Activated CD8-positive, alpha-beta T cell treated with anti-CD3 and anti-CD28 coated beads for 36 hours (primary cell): ENCODE data around the gene CEACAM8. TPM values are rescaled to one million over a fixed set of nuclear protein-coding genes. Genes with fewer than 3 reads are reported as not detected.
"Not testable (repeated sequence)": the region's sequence is repeated elsewhere in the genome, so short reads cannot be mapped to it uniquely, and the experiment has no call there.

Experiments used
- ATAC-seq: fragments of 200-7000 bp; cut with Tn5 transposase; one replicate; pipeline ENCODE4 v1.10.0; 2021; ENCODE audit warnings: mild to moderate bottlenecking, moderate library complexity
- CTCF ChIA-PET: fragments of 350-600 bp; sonication (Branson Sonifier 250); formaldehyde crosslinking; loops from one replicate; lab custom pipeline; 2021; ENCODE audit warnings: antibody characterized with exemption; lab: Charles Lee
- POLR2A ChIA-PET: fragments of 350-600 bp; sonication (Branson Sonifier 250); formaldehyde crosslinking; loops from one replicate; lab custom pipeline; 2021; ENCODE audit warnings: antibody characterized with exemption; lab: Charles Lee
- DNase-seq: peaks from one replicate; pipeline ENCODE4 v3.0.0-alpha.2; 2020
- H3K27ac Mint-ChIP-seq: one replicate; pipeline ENCODE4 v1.8.0; 2021; ENCODE audit warnings: mild to moderate bottlenecking, mixed read lengths
- H3K27me3 Mint-ChIP-seq: one replicate; pipeline ENCODE4 v1.8.0; 2021; ENCODE audit warnings: mixed read lengths
- H3K36me3 Mint-ChIP-seq: one replicate; pipeline ENCODE4 v1.8.0; 2021; ENCODE audit warnings: low read depth, mixed read lengths
- H3K4me1 Mint-ChIP-seq: one replicate; pipeline ENCODE4 v1.8.0; 2021; ENCODE audit warnings: low read depth, mixed read lengths
- H3K4me3 Mint-ChIP-seq: one replicate; pipeline ENCODE4 v1.8.0; 2021; ENCODE audit warnings: mild to moderate bottlenecking, moderate library complexity, mixed read lengths
- H3K9me3 Mint-ChIP-seq: one replicate; pipeline ENCODE4 v1.8.0; 2021; ENCODE audit warnings: mixed read lengths
- intact Hi-C: fragments of 100-400 bp; cut with micrococcal nuclease; formaldehyde crosslinking; loops from one replicate; pipeline ENCODE4 v1.10.0; 2022
- total RNA-seq, 2 experiments: library from RNA; stranded (reverse); gene quantifications; one replicate each; pipeline ENCODE4 v1.2.3, GENCODE V29; 2021
- TF ChIP-seq, protein P1 (sequence below): fragments of 200-600 bp; IDR thresholded peaks from one replicate; pipeline ENCODE4 v1.8.0; 2022; ENCODE audit warnings: antibody characterized with exemption, mild to moderate bottlenecking

The CEACAM8 gene
- not detected for total RNA-seq

GRCh38 chr19:42594617-42595489 is at the start of gene CEACAM8:
CEACAM8 (minus strand) TSS chr19:42594924; CDS start chr19:42594828, 96 bp downstream.
- Mint-ChIP-seq H3K27ac (no peak within 1 kb of the TSS), H3K4me1 (no peaks in the 10 kb centered on the region), H3K4me3 (no peak within 1 kb of the TSS), H3K36me3 (no peaks in the 10 kb centered on the region), H3K9me3 (no peaks in the 10 kb centered on the region), H3K27me3 (peaks cover 10% of the 10 kb centered on the region)
- intact Hi-C loops, result no loop called here
- CTCF ChIA-PET, result interaction anchor here (1.3 to 2.8 kb wide), 7 partner anchors 11 to 128 kb away, joined by 4 to 15 read pairs (median 8); no protein-coding TSS in a partner anchor
- POLR2A ChIA-PET, result no interaction called here
- no peak for DNase-seq
- ATAC-seq, result no peak
- TF ChIP-seq, protein P1, sequence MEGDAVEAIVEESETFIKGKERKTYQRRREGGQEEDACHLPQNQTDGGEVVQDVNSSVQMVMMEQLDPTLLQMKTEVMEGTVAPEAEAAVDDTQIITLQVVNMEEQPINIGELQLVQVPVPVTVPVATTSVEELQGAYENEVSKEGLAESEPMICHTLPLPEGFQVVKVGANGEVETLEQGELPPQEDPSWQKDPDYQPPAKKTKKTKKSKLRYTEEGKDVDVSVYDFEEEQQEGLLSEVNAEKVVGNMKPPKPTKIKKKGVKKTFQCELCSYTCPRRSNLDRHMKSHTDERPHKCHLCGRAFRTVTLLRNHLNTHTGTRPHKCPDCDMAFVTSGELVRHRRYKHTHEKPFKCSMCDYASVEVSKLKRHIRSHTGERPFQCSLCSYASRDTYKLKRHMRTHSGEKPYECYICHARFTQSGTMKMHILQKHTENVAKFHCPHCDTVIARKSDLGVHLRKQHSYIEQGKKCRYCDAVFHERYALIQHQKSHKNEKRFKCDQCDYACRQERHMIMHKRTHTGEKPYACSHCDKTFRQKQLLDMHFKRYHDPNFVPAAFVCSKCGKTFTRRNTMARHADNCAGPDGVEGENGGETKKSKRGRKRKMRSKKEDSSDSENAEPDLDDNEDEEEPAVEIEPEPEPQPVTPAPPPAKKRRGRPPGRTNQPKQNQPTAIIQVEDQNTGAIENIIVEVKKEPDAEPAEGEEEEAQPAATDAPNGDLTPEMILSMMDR, result no peak

DNA sequence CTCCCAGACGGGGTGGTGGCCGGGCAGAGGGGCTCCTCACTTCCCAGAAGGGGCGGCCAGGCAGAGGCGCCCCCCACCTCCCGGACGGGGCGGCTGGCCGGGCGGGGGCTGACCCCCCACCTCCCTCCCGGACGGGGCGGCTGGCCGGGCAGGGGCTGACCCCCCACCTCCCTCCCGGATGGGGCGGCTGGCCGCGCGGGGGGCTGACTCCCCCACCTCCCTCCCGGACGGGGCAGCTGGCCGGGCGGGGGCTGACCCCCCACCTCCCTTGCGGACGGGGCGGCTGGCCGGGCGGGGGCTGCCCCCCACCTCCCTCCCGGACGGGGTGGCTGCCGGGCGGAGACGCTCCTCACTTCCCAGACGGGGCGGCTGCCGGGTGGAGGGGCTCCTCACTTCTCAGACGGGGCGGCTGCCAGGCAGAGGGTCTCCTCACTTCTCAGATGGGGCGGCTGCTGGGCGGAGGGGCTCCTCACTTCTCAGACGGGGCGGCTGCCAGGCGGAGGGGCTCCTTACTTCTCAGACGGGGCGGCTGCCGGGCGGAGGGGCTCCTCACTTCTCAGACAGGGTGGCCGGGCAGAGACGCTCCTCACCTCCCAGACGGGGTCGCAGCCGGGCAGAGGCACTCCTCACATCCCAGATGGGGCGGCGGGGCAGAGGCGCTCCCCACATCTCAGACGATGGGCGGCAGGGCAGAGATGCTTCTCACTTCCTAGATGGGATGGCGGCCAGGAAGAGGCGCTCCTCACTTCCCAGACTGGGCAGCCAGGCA is 44.8 kb upstream of the CEACAM8 start:
- POLR2A ChIA-PET, H3K9me3 Mint-ChIP-seq, H3K4me3 Mint-ChIP-seq, DNase-seq, H3K27ac Mint-ChIP-seq, H3K4me1 Mint-ChIP-seq, intact Hi-C loops, H3K36me3 Mint-ChIP-seq, ATAC-seq, CTCF ChIA-PET: not testable (repeated sequence)
- peaks cover 15% of the 10 kb centered on the region for H3K27me3 Mint-ChIP-seq

DNA sequence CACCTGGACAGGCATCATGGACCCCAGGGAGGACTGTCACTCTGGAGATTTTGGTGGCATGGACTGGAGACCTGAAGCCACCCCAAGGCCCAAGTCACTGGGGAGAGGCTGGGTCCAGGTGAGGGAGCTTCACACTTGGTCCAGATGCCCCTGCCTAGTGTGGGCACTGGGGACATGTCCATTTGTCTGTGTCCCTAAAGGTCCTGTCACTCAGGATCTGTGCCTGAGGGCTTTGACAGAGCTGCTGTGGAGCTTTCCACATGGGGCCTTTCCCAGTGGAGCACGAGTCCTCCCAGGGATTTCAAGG is 40.5 kb upstream of the CEACAM8 start:
- Mint-ChIP-seq H3K27me3 (peaks cover 13% of the 10 kb centered on the region), H3K27ac (no peak overlapping the region), H3K4me1 (peaks cover 7% of the 10 kb centered on the region), H3K9me3 (no peaks in the 10 kb centered on the region), H3K4me3 (no peak overlapping the region), H3K36me3 (no peaks in the 10 kb centered on the region)
- no peak for ATAC-seq
- TF ChIP-seq, protein P1, result peak; percentile 18
- ChIA-PET CTCF (interaction anchor here (0.8 to 2.4 kb wide), 13 partner anchors 9 to 321 kb away, joined by 3 to 20 read pairs (median 4); no protein-coding TSS in a partner anchor), POLR2A (no interaction called here)
- intact Hi-C loops, result no loop called here
- no peak for DNase-seq

DNA sequence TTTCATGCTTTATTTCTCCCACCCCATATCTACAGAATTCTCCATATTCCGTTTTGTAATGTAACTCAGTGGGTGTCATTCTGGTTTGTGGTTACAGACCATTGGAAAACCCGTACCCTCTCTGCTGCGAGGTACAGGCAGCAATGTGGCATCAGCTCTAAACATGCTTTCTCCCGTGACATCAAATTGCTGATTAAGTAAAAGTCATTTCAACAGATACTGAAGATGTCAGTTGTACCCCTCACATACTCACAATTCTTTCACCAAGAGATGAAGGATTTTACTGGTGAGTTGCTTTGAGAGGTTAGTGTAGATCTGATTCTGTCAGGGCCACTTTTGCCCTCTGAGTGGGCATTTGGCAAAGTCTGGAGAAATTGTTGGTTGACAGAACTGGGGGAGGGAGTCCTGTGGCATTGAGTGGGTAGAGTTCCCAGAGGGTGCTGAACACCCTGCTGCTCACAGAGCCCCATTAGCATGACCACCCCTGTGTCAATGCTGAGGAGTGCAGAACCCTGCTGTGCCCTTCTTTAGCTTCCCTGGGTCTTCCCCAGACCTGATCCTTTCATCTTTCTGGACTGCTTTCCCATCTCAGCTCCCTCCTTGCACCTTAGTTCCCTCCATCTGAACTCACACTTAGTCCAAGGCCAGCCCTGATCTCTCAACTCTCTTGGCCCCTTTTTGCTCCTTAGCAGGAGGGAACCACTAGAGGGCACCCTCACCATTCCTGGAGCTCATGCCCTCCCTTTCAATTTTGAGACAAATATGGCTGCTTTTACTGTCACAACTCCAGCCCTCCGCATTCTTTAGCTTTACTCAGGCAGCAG is 39.9 kb upstream of the CEACAM8 start:
- H3K36me3 Mint-ChIP-seq, result no peaks in the 10 kb centered on the region

More for the DNA sequence above, 39.9 kb upstream of the CEACAM8 start:
- intact Hi-C loops, result no loop called here
- Mint-ChIP-seq H3K27ac (peak overlapping the region; percentile 10), H3K9me3 (no peaks in the 10 kb centered on the region), H3K4me3 (no peak overlapping the region), H3K27me3 (peaks cover 13% of the 10 kb centered on the region), H3K4me1 (peaks cover 7% of the 10 kb centered on the region)
- POLR2A ChIA-PET, result no interaction called here
- DNase-seq (peak; percentile 68), ATAC-seq (peak; percentile 51)
- TF ChIP-seq, protein P1, result peak; percentile 78
- CTCF ChIA-PET, result interaction anchor here (0.8 to 2.4 kb wide), 13 partner anchors 10 to 321 kb away, joined by 3 to 20 read pairs (median 4); no protein-coding TSS in a partner anchor
